Tibial artery (tissue), 4 donors: ENCODE measurements around the gene PLAAT3.

Experiments used
- DNase-seq, 2 donors: peaks; one replicate each; pipeline ENCODE4 v3.0.0-alpha.2; 2019
- H3K27ac ChIP-seq, 2 donors: fragments of 200-600 bp; sonication (generic) in 1 of 2; 1 replicate in 1 of 2; 2 replicates in 1 of 2; pipeline ENCODE4 v1.5.1; 2018 to 2019; ENCODE audit warnings: mild to moderate bottlenecking in 1 of 2
- H3K27me3 ChIP-seq, 2 donors: fragments of 200-600 bp; sonication (generic) in 1 of 2; one replicate each; pipeline versions ENCODE4 v1.5.1 to v1.6.0; 2016 to 2019
- H3K36me3 ChIP-seq, 3 donors: fragments of 200-600 bp; sonication (generic) in 2 of 3; one replicate each; pipeline ENCODE4 v1.5.1; 2016 to 2019; ENCODE audit warnings: mild to moderate bottlenecking in 2 of 3
- H3K4me1 ChIP-seq, 4 donors: fragments of 200-600 bp; sonication (generic) in 2 of 4; 1 replicate in 3 of 4; 2 replicates in 1 of 4; pipeline ENCODE4 v1.5.1; 2016 to 2019
- H3K4me3 ChIP-seq, 2 donors: fragments of 200-600 bp; sonication (generic) in 1 of 2; 1 replicate in 1 of 2; 2 replicates in 1 of 2; pipeline ENCODE4 v1.5.1; 2018 to 2019; ENCODE audit warnings: mild to moderate bottlenecking in 2 of 2
- H3K9me3 ChIP-seq, 3 donors: fragments of 200-600 bp; sonication (generic) in 1 of 3; one replicate each; pipeline ENCODE4 v1.5.1; 2016 to 2019
- intact Hi-C: fragments of 100-400 bp; cut with DNase I; formaldehyde crosslinking; loops from one replicate; pipeline ENCODE4 v1.15.0; 2023; ENCODE audit warnings: low total_unique reads
- TF ChIP-seq, protein P1 (sequence below), 2 experiments: fragments of 200-600 bp in 1 of 2; fragments of 450-650 bp in 1 of 2; IDR thresholded peaks; one replicate each; pipeline ENCODE4 v1.5.1; 2017 to 2019; ENCODE audit warnings: antibody characterized with exemption in 2 of 2, mild to moderate bottlenecking in 1 of 2, moderate library complexity in 1 of 2

PLAAT3 gene

GRCh38 chr11:63572026-63572688, 42.1 kb downstream of the PLAAT3 start:
- no peak overlapping the region for H3K4me3 ChIP-seq
- peaks cover 0 to 13% (median 8%) of the 10 kb centered on the region in 3 donors for H3K36me3 ChIP-seq
- intact Hi-C loops = no loop called here
- DNase-seq = no peak
- TF ChIP-seq, protein P1, sequence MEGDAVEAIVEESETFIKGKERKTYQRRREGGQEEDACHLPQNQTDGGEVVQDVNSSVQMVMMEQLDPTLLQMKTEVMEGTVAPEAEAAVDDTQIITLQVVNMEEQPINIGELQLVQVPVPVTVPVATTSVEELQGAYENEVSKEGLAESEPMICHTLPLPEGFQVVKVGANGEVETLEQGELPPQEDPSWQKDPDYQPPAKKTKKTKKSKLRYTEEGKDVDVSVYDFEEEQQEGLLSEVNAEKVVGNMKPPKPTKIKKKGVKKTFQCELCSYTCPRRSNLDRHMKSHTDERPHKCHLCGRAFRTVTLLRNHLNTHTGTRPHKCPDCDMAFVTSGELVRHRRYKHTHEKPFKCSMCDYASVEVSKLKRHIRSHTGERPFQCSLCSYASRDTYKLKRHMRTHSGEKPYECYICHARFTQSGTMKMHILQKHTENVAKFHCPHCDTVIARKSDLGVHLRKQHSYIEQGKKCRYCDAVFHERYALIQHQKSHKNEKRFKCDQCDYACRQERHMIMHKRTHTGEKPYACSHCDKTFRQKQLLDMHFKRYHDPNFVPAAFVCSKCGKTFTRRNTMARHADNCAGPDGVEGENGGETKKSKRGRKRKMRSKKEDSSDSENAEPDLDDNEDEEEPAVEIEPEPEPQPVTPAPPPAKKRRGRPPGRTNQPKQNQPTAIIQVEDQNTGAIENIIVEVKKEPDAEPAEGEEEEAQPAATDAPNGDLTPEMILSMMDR (IDR thresholded peaks at IDR 0.05) = no peak
- no peaks in the 10 kb centered on the region for H3K9me3 ChIP-seq
- peaks cover 0 to 28% (median 21%) of the 10 kb centered on the region in 4 donors for H3K4me1 ChIP-seq
- H3K27ac ChIP-seq = no peak overlapping the region
- no peaks in the 10 kb centered on the region for H3K27me3 ChIP-seq

DNA sequence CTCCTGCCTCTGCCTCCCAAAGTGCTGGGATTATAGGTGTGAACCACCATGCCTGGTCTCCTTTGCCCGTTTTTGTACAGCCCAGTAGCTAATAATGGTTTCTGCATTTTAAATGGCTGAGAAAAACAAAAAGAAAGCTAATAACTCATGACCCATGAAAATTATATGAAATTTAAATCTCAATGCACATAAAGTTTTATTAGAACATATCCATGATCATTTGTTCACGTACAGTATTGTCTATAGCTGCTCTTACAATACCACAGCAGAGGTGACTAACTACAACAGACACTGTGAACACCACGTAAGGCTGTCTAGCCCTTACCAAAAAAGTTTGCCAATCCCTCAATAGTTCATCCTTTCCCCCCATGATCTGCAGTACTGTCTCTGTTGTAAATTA, 44.7 kb downstream of the PLAAT3 start:
- H3K27ac ChIP-seq = no peak overlapping the region
- peaks cover 0 to 15% (median 11%) of the 10 kb centered on the region in 4 donors for H3K4me1 ChIP-seq
- no peaks in the 10 kb centered on the region for H3K9me3 ChIP-seq
- intact Hi-C loops = no loop called here
- H3K4me3 ChIP-seq = no peak overlapping the region
- H3K36me3 ChIP-seq = peaks cover 0 to 10% (median 8%) of the 10 kb centered on the region in 3 donors
- TF ChIP-seq, protein P1 (IDR thresholded peaks at IDR 0.05) = no peak
- DNase-seq = no peak
- H3K27me3 ChIP-seq = no peaks in the 10 kb centered on the region

- TF ChIP-seq, protein P1 (IDR thresholded peaks at IDR 0.05) = no peak
- no peak overlapping the region for H3K4me3 ChIP-seq
- H3K27me3 ChIP-seq = no peaks in the 10 kb centered on the region
- no peak for DNase-seq
- H3K9me3 ChIP-seq = no peaks in the 10 kb centered on the region
- intact Hi-C loops = no loop called here
- no peak overlapping the region for H3K27ac ChIP-seq
- H3K4me1 ChIP-seq = peaks cover 0 to 12% (median 4%) of the 10 kb centered on the region in 4 donors
- no peaks in the 10 kb centered on the region for H3K36me3 ChIP-seq
Measured at GRCh38 chr11:63567044-63567840, 47.0 kb downstream of the PLAAT3 start.

DNA sequence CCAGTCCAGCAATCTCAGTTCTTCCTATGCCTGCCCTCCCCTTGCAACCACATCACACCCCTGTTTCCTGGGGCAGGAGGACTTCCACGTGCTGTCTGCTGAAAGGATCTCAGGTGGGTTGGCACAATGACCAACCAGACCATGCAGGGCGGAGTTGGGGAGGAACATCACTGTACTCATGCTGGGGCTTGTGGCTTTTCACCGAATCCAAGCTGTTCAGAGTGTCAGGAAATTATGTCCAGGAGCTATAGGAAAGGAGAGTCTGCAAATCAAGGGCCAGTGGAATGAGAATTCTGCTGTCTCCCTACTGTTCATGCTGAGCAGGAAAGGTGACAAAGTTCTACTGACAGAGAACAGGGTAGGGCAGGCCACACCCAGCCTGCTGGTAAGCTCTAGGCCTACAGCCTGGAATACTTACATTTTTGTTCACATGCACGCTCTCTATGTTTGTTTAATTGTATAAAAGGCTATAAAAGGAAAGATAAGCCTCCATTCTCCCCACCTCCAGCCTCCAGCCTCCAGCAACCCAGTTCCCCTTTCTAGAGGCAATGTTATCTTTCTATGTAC, 49.4 kb downstream of the PLAAT3 start:
- TF ChIP-seq, protein P1 (IDR thresholded peaks at IDR 0.05) = no peak
- no peaks in the 10 kb centered on the region for H3K9me3 ChIP-seq
- intact Hi-C loops = no loop called here
- DNase-seq = no peak
- H3K4me1 ChIP-seq = peaks cover 0 to 27% (median 18%) of the 10 kb centered on the region in 4 donors
- no peaks in the 10 kb centered on the region for H3K27me3 ChIP-seq
- no peak overlapping the region for H3K27ac ChIP-seq
- no peaks in the 10 kb centered on the region for H3K36me3 ChIP-seq
- no peak overlapping the region for H3K4me3 ChIP-seq

- Histone ChIP-seq H3K9me3 (no peaks in the 10 kb centered on the region), H3K4me1 (peaks cover 0 to 28% (median 19%) of the 10 kb centered on the region in 4 donors), H3K27ac (no peak overlapping the region), H3K36me3 (no peaks in the 10 kb centered on the region), H3K27me3 (no peaks in the 10 kb centered on the region), H3K4me3 (no peak overlapping the region)
- intact Hi-C loops = no loop called here
- TF ChIP-seq, protein P1 (IDR thresholded peaks at IDR 0.05) = no peak
- no peak for DNase-seq
Measured at GRCh38 chr11:63564056-63564774, 50.0 kb downstream of the PLAAT3 start.
